WTC11 (cell line): ENCODE results near the gene RUNX1. TPM values are rescaled to one million over a fixed set of nuclear protein-coding genes. Genes with fewer than 3 reads are reported as not detected.

Experiments
- ATAC-seq: fragments of 200-7000 bp; cut with Tn5 transposase; 2 replicates; pipeline ENCODE4 v1.10.0; 2021; ENCODE audit warnings: mild to moderate bottlenecking, moderate library complexity
- CTCF ChIA-PET: fragments of 300-600 bp; sonication (Branson Sonifier 250); formaldehyde crosslinking; loops from one replicate; lab custom pipeline; 2021; ENCODE audit warnings: antibody characterized with exemption; lab: Charles Lee
- POLR2A ChIA-PET: fragments of 350-600 bp; sonication (Branson Sonifier 250); formaldehyde crosslinking; loops from one replicate; lab custom pipeline; 2021; ENCODE audit warnings: antibody characterized with exemption; lab: Charles Lee
- DNase-seq: peaks from one replicate; pipeline ENCODE4 v3.0.0; 2021; ENCODE audit warnings: low spot score
- H3K27ac Mint-ChIP-seq: 2 replicates; pipeline ENCODE4 v1.8.0; 2021; ENCODE audit warnings: mixed read lengths
- H3K27me3 Mint-ChIP-seq: 2 replicates; pipeline ENCODE4 v1.8.0; 2021; ENCODE audit warnings: low read depth, mild to moderate bottlenecking, moderate library complexity, mixed read lengths
- H3K36me3 Mint-ChIP-seq: 2 replicates; pipeline ENCODE4 v1.8.0; 2021; ENCODE audit warnings: mixed read lengths
- H3K4me1 Mint-ChIP-seq: 2 replicates; pipeline ENCODE4 v1.8.0; 2022; ENCODE audit warnings: mixed read lengths
- H3K4me3 Mint-ChIP-seq: 2 replicates; pipeline ENCODE4 v1.8.0; 2021; ENCODE audit warnings: mild to moderate bottlenecking, moderate library complexity, mixed read lengths
- H3K9me3 Mint-ChIP-seq: 2 replicates; pipeline ENCODE4 v1.8.0; 2021; ENCODE audit warnings: mixed read lengths
- CREB1 ChIP-seq: sonication (generic); formaldehyde crosslinking; IDR thresholded peaks from 2 replicates; pipeline ENCODE4 v1.8.0; 2023; ENCODE audit warnings: mild to moderate bottlenecking, missing genetic modification reagents
- CREM ChIP-seq: sonication (generic); formaldehyde crosslinking; IDR thresholded peaks from 2 replicates; pipeline ENCODE4 v1.8.1; 2022; ENCODE audit warnings: mild to moderate bottlenecking, missing genetic modification reagents, moderate library complexity
- ERG ChIP-seq: fragments of 250-450 bp; sonication (Bioruptor Pico); IDR thresholded peaks from 2 replicates; pipeline ENCODE4 v1.8.0; 2021; ENCODE audit warnings: mild to moderate bottlenecking
- FOXK1 ChIP-seq: sonication (generic); formaldehyde crosslinking; IDR thresholded peaks from 2 replicates; pipeline ENCODE4 v1.8.0; 2022; ENCODE audit warnings: mild to moderate bottlenecking, moderate library complexity, missing genetic modification reagents
- GABPB1 ChIP-seq: sonication (generic); formaldehyde crosslinking; IDR thresholded peaks from 2 replicates; pipeline ENCODE4 v1.8.1; 2023; ENCODE audit warnings: mild to moderate bottlenecking, missing genetic modification reagents
- HMGA2 ChIP-seq: fragments of 250-450 bp; sonication (Bioruptor Pico); IDR thresholded peaks from 2 replicates; pipeline ENCODE4 v1.4.0; 2021; ENCODE audit warnings: mild to moderate bottlenecking, moderate library complexity
- JUN ChIP-seq: sonication (generic); formaldehyde crosslinking; IDR thresholded peaks from 2 replicates; pipeline ENCODE4 v1.8.0; 2023; ENCODE audit warnings: mild to moderate bottlenecking, missing genetic modification reagents
- NFE2L1 ChIP-seq: sonication (generic); formaldehyde crosslinking; IDR thresholded peaks from 2 replicates; pipeline ENCODE4 v1.8.1; 2023; ENCODE audit warnings: missing genetic modification reagents
- RELA ChIP-seq: sonication (generic); formaldehyde crosslinking; IDR thresholded peaks from 2 replicates; pipeline ENCODE4 v1.8.1; 2022; ENCODE audit warnings: missing genetic modification reagents, mild to moderate bottlenecking, borderline replicate concordance
- TCF7 ChIP-seq: sonication (generic); formaldehyde crosslinking; IDR thresholded peaks from 2 replicates; pipeline ENCODE4 v1.8.0; 2022; ENCODE audit warnings: mild to moderate bottlenecking, low read depth, missing genetic modification reagents, moderate library complexity
- ZBTB43 ChIP-seq: sonication (generic); formaldehyde crosslinking; IDR thresholded peaks from 2 replicates; pipeline ENCODE4 v1.8.1; 2023; ENCODE audit warnings: mild to moderate bottlenecking, missing genetic modification reagents
- total RNA-seq: library from RNA; stranded (reverse); gene quantifications from 3 replicates; pipeline ENCODE4 v1.2.3, GENCODE V29; 2021
- TF ChIP-seq, protein P1 (sequence below): fragments of 250-450 bp; sonication (Bioruptor Pico); IDR thresholded peaks from 2 replicates; pipeline ENCODE4 v1.9.0; 2021; ENCODE audit warnings: mild to moderate bottlenecking, borderline replicate concordance
- TF ChIP-seq, protein P2 (sequence below): fragments of 250-450 bp; sonication (Bioruptor Pico); IDR thresholded peaks from 2 replicates; pipeline ENCODE4 v2.1.2; 2022; ENCODE audit warnings: mild to moderate bottlenecking, moderate library complexity
- TF ChIP-seq, protein P3 (sequence below): sonication (generic); formaldehyde crosslinking; IDR thresholded peaks from 2 replicates; pipeline ENCODE4 v1.8.0; 2023; ENCODE audit warnings: missing genetic modification reagents, mild to moderate bottlenecking, borderline replicate concordance
- TF ChIP-seq, protein P4 (sequence below): sonication (generic); formaldehyde crosslinking; conservative IDR thresholded peaks from 2 replicates; pipeline ENCODE4 v1.8.1; 2022; ENCODE audit warnings: mild to moderate bottlenecking, missing genetic modification reagents
- TF ChIP-seq, protein P5 (sequence below): sonication (generic); formaldehyde crosslinking; IDR thresholded peaks from 2 replicates; pipeline ENCODE4 v1.8.1; 2022; ENCODE audit warnings: missing genetic modification reagents, borderline replicate concordance

RUNX1 gene
- total RNA-seq, 1 experiment from 2014 or later: 2.2 TPM

- TF ChIP-seq, protein P1, sequence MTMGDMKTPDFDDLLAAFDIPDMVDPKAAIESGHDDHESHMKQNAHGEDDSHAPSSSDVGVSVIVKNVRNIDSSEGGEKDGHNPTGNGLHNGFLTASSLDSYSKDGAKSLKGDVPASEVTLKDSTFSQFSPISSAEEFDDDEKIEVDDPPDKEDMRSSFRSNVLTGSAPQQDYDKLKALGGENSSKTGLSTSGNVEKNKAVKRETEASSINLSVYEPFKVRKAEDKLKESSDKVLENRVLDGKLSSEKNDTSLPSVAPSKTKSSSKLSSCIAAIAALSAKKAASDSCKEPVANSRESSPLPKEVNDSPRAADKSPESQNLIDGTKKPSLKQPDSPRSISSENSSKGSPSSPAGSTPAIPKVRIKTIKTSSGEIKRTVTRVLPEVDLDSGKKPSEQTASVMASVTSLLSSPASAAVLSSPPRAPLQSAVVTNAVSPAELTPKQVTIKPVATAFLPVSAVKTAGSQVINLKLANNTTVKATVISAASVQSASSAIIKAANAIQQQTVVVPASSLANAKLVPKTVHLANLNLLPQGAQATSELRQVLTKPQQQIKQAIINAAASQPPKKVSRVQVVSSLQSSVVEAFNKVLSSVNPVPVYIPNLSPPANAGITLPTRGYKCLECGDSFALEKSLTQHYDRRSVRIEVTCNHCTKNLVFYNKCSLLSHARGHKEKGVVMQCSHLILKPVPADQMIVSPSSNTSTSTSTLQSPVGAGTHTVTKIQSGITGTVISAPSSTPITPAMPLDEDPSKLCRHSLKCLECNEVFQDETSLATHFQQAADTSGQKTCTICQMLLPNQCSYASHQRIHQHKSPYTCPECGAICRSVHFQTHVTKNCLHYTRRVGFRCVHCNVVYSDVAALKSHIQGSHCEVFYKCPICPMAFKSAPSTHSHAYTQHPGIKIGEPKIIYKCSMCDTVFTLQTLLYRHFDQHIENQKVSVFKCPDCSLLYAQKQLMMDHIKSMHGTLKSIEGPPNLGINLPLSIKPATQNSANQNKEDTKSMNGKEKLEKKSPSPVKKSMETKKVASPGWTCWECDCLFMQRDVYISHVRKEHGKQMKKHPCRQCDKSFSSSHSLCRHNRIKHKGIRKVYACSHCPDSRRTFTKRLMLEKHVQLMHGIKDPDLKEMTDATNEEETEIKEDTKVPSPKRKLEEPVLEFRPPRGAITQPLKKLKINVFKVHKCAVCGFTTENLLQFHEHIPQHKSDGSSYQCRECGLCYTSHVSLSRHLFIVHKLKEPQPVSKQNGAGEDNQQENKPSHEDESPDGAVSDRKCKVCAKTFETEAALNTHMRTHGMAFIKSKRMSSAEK (CRISPR knock-in tag): no peak
- TF ChIP-seq, protein P2, sequence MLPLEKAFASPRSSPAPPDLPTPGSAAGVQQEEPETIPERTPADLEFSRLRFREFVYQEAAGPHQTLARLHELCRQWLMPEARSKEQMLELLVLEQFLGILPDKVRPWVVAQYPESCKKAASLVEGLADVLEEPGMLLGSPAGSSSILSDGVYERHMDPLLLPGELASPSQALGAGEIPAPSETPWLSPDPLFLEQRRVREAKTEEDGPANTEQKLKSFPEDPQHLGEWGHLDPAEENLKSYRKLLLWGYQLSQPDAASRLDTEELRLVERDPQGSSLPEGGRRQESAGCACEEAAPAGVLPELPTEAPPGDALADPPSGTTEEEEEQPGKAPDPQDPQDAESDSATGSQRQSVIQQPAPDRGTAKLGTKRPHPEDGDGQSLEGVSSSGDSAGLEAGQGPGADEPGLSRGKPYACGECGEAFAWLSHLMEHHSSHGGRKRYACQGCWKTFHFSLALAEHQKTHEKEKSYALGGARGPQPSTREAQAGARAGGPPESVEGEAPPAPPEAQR (CRISPR knock-in tag): no peak
- TF ChIP-seq HMGA2 (CRISPR knock-in tag) (no peak), CREB1 (CRISPR knock-in tag) (no peak), RELA (CRISPR knock-in tag) (no peak), TCF7 (no peak)
- TF ChIP-seq, protein P3, sequence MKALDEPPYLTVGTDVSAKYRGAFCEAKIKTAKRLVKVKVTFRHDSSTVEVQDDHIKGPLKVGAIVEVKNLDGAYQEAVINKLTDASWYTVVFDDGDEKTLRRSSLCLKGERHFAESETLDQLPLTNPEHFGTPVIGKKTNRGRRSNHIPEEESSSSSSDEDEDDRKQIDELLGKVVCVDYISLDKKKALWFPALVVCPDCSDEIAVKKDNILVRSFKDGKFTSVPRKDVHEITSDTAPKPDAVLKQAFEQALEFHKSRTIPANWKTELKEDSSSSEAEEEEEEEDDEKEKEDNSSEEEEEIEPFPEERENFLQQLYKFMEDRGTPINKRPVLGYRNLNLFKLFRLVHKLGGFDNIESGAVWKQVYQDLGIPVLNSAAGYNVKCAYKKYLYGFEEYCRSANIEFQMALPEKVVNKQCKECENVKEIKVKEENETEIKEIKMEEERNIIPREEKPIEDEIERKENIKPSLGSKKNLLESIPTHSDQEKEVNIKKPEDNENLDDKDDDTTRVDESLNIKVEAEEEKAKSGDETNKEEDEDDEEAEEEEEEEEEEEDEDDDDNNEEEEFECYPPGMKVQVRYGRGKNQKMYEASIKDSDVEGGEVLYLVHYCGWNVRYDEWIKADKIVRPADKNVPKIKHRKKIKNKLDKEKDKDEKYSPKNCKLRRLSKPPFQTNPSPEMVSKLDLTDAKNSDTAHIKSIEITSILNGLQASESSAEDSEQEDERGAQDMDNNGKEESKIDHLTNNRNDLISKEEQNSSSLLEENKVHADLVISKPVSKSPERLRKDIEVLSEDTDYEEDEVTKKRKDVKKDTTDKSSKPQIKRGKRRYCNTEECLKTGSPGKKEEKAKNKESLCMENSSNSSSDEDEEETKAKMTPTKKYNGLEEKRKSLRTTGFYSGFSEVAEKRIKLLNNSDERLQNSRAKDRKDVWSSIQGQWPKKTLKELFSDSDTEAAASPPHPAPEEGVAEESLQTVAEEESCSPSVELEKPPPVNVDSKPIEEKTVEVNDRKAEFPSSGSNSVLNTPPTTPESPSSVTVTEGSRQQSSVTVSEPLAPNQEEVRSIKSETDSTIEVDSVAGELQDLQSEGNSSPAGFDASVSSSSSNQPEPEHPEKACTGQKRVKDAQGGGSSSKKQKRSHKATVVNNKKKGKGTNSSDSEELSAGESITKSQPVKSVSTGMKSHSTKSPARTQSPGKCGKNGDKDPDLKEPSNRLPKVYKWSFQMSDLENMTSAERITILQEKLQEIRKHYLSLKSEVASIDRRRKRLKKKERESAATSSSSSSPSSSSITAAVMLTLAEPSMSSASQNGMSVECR (CRISPR knock-in tag): no peak
These were observed 181.3 kb downstream of the RUNX1 start (continued) for GRCh38 chr21:34867785-34868184.

DNA sequence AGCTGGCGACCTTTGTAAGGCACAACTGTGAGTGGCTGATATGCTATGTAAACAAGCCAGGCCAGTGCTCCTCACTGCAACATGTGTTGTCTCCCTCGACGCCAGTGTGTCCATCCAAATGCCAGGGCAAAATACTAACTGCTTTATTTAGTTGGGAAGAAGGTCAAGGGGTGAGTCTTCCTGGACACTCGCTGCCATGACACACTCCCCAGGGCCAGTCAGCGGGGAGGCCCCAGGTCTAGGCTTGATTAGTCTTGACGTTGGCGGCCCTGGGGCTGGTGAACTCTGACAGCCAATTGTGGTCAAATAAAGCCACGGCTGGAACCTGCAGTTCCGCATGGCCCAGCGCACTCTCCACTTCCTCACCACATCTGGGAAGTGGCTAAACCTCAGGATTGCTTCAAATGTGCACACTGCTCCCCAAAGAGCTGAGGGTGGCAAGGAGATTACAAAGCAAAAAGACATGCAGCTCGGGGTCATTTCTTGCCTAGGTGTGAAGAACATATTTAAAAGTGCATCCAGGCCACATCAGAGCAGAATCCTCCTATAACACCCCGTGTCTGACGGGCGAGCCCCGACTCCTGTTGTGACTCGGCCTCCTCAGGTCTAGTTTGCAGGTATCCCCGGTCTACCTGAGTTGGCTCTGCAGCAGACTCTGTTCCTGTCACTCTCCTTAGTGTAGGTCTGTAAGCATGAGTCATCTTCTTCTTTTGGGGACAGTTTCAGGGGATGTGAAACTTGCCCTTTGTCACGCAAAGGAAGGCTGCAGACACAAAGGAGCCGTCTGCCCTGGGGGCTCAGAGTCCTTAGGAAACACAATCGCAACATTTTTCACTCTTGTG, 183.5 kb downstream of the RUNX1 start:
- H3K27me3 Mint-ChIP-seq: peaks cover 85% of the 10 kb centered on the region
- peak overlapping the region; percentile 37; the same call in 1 of the 2 replicates for H3K27ac Mint-ChIP-seq

More for the DNA sequence above, 183.5 kb downstream of the RUNX1 start:
- POLR2A ChIA-PET: no interaction called here
- peak; percentile 86 for ATAC-seq
- peak overlapping the region; percentile 26 for H3K4me3 Mint-ChIP-seq
- H3K36me3 Mint-ChIP-seq: no peaks in the 10 kb centered on the region
- TF ChIP-seq NFE2L1 (CRISPR knock-in tag): no peak
- TF ChIP-seq ERG (CRISPR knock-in tag): no peak
- TF ChIP-seq HMGA2 (CRISPR knock-in tag): peak; percentile 4; the same call in 1 of the 2 replicates
- TF ChIP-seq FOXK1 (CRISPR knock-in tag): peak; percentile 65; the same call in 1 of the 2 replicates
- TF ChIP-seq, protein P4, sequence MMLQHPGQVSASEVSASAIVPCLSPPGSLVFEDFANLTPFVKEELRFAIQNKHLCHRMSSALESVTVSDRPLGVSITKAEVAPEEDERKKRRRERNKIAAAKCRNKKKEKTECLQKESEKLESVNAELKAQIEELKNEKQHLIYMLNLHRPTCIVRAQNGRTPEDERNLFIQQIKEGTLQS (CRISPR knock-in tag): peak; percentile 73; the same call in 1 of the 2 replicates
- TF ChIP-seq, protein P5, sequence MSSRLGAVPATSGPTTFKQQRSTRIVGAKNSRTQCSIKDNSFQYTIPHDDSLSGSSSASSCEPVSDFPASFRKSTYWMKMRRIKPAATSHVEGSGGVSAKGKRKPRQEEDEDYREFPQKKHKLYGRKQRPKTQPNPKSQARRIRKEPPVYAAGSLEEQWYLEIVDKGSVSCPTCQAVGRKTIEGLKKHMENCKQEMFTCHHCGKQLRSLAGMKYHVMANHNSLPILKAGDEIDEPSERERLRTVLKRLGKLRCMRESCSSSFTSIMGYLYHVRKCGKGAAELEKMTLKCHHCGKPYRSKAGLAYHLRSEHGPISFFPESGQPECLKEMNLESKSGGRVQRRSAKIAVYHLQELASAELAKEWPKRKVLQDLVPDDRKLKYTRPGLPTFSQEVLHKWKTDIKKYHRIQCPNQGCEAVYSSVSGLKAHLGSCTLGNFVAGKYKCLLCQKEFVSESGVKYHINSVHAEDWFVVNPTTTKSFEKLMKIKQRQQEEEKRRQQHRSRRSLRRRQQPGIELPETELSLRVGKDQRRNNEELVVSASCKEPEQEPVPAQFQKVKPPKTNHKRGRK (CRISPR knock-in tag): no peak
- TF ChIP-seq CREM (CRISPR knock-in tag): no peak
- peak; percentile 40; the same call in 1 of the 2 replicates for TF ChIP-seq GABPB1
- TF ChIP-seq JUN (CRISPR knock-in tag): peak; percentile 65; the same call in 1 of the 2 replicates
- TF ChIP-seq ZBTB43 (CRISPR knock-in tag): peak; percentile 83; the same call in 1 of the 2 replicates
- peak; percentile 65 for DNase-seq
- H3K4me1 Mint-ChIP-seq: peaks cover 40% of the 10 kb centered on the region
- CTCF ChIA-PET: no interaction called here
- no peaks in the 10 kb centered on the region for H3K9me3 Mint-ChIP-seq
